ENCODE data around the gene DRD1.
"Not testable (repeated sequence)": the region's sequence is repeated elsewhere in the genome, so short reads cannot be mapped to it uniquely, and the experiment has no call there.

Gene DRD1

GRCh38 chr5:175467983-175468690, 24.2 kb upstream of the DRD1 start:
- DNase-seq = no peak

GRCh38 chr5:175466700-175467318, 22.8 kb upstream of the DRD1 start:
- no peak for DNase-seq

- DNase-seq = no peak
Measured at GRCh38 chr5:175465282-175465681, 21.3 kb upstream of the DRD1 start.

- no peak for DNase-seq
Measured at GRCh38 chr5:175464942-175465233, 20.9 kb upstream of the DRD1 start.

GRCh38 chr5:175464074-175464941, 20.3 kb upstream of the DRD1 start:
- peak; percentile 78 for DNase-seq

- no peak for DNase-seq
Measured at GRCh38 chr5:175463641-175464040, 19.7 kb upstream of the DRD1 start.

GRCh38 chr5:175461370-175461769, 17.4 kb upstream of the DRD1 start:
- no peak for DNase-seq

GRCh38 chr5:175460552-175460951, 16.6 kb upstream of the DRD1 start:
- DNase-seq = no peak

GRCh38 chr5:175460126-175460525, 16.1 kb upstream of the DRD1 start:
- DNase-seq = no peak

- DNase-seq = no peak
Measured at GRCh38 chr5:175457466-175457865, 13.5 kb upstream of the DRD1 start.

GRCh38 chr5:175456105-175456742, 12.2 kb upstream of the DRD1 start:
- no peak for DNase-seq

- not testable (repeated sequence) for DNase-seq
Measured at GRCh38 chr5:175454338-175454737, 10.4 kb upstream of the DRD1 start.

GRCh38 chr5:175452166-175452565, 8.2 kb upstream of the DRD1 start:
- no peak for DNase-seq

- no peak for DNase-seq
Measured at GRCh38 chr5:175448276-175448675, 4.3 kb upstream of the DRD1 start.

GRCh38 chr5:175447571-175447970, 3.6 kb upstream of the DRD1 start:
- DNase-seq = no peak

- not testable (repeated sequence) for DNase-seq
Measured at GRCh38 chr5:175446378-175446777, 2.4 kb upstream of the DRD1 start.

- no peak for DNase-seq
Measured at GRCh38 chr5:175444905-175445456, 999 bp upstream of the DRD1 start.

GRCh38 chr5:175443514-175444059, 395 bp downstream of the DRD1 start:
- DNase-seq = peak; percentile 4

- no peak for DNase-seq
Measured at GRCh38 chr5:175438234-175438857, 5.6 kb downstream of the DRD1 start.

GRCh38 chr5:175436359-175436758, 7.6 kb downstream of the DRD1 start:
- DNase-seq = no peak

GRCh38 chr5:175434800-175435199, 9.2 kb downstream of the DRD1 start:
- no peak for DNase-seq

- no peak for DNase-seq
Measured at GRCh38 chr5:175427762-175428161, 16.2 kb downstream of the DRD1 start.

All from stimulated activated CD4-positive, alpha-beta T cell treated with anti-CD3 and anti-CD28 coated beads, Interleukin-15, amount 100 ng/mL, for 24 hours (primary cell).